ENCODE results near the gene CES4A. TPM values are rescaled to one million over a fixed set of nuclear protein-coding genes. Genes with fewer than 3 reads are reported as not detected.

The CES4A gene
- total RNA-seq, 1 experiment from 2014 or later: 0.15 TPM

DNA sequence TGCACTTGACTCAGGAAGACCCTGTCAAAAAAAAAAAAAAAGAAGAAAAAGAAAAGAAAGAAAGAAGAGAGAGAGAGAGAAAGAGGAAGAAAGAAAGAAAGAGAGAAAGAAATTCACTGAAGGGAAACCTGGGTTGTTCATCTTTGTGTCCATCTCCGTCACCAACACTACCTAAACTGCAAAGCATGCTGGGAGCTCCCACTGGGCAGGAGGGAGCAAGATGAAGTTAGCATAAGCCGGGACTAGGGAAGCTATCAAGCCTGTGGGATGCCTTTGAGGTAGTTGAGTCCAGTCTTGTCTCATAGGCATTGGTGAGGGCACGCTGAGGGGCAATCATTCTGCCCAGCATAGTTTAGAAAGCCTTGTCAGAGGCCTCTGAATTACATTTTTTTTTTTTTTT is 32.9 kb downstream of the CES4A start:
- DNase-seq (ENCODE audit: low spot score): no peak
- TF ChIP-seq, protein P1, sequence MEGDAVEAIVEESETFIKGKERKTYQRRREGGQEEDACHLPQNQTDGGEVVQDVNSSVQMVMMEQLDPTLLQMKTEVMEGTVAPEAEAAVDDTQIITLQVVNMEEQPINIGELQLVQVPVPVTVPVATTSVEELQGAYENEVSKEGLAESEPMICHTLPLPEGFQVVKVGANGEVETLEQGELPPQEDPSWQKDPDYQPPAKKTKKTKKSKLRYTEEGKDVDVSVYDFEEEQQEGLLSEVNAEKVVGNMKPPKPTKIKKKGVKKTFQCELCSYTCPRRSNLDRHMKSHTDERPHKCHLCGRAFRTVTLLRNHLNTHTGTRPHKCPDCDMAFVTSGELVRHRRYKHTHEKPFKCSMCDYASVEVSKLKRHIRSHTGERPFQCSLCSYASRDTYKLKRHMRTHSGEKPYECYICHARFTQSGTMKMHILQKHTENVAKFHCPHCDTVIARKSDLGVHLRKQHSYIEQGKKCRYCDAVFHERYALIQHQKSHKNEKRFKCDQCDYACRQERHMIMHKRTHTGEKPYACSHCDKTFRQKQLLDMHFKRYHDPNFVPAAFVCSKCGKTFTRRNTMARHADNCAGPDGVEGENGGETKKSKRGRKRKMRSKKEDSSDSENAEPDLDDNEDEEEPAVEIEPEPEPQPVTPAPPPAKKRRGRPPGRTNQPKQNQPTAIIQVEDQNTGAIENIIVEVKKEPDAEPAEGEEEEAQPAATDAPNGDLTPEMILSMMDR (conservative IDR thresholded peaks at IDR 0.05; ENCODE audit: low read depth, low read length): no peak
- TF ChIP-seq EZH2 (IDR thresholded peaks at IDR 0.05; ENCODE audit: borderline replicate concordance, low read depth, low read length, poor library complexity, severe bottlenecking): no peak
- CTCF ChIA-PET: no interaction called here
- POLR2A ChIA-PET (ENCODE audit: low non-redundant PET): no interaction called here
- Histone ChIP-seq H3K27ac (ENCODE audit: low read depth, low read length, poor library complexity, severe bottlenecking) (no peak overlapping the region), H3K9me3 (ENCODE audit: low read depth, low read length, poor library complexity, severe bottlenecking) (no peaks in the 10 kb centered on the region), H3K4me3 (ENCODE audit: low read depth, low read length, poor library complexity, severe bottlenecking) (no peak overlapping the region), H3K4me1 (ENCODE audit: insufficient read depth, low read length, poor library complexity, severe bottlenecking) (peaks cover 14% of the 10 kb centered on the region), H3K36me3 (ENCODE audit: insufficient read depth, low read length, poor library complexity, severe bottlenecking) (no peaks in the 10 kb centered on the region), H3K27me3 (replicated peaks; ENCODE audit: insufficient read depth, low read depth, low read length, poor library complexity) (no peaks in the 10 kb centered on the region)
- intact Hi-C loops (cut with micrococcal nuclease; ENCODE audit: unreplicated experiment): no loop called here
- no TSS peak for BruUV-seq (replicated peaks)

DNA sequence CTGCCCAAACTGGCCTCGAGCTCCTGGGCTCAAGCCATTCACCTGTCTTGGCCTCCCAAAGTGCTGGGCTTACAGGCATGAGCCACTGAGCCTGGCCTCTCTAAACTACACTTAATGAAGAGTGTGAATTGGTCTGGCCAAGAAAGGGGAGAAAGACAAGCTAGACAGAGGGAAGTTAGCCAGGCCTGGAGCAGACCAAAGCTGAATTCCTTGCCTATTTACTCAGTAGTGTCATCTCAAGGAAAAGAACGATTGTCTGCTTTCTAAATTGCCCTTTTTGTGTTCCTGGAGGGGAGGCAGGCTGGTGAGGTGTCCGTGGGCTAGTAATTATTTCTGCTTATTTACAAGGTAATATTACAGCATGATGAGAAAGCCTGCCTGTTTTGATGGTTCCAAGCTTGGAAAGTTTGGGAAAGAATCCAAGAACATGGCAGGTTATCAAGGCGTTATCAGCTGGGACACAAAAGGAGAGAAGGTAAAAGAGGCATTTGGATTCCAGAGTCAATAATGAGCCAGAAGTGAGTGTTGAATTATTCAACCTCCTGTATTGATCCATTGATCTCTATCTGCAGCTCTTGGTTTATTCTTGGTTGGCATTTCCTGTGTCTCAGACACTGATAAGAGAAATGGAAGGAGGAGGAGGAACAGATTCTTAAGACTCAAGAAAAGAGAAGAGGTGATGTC is 34.3 kb downstream of the CES4A start:
- H3K9me3 ChIP-seq (ENCODE audit: low read depth, low read length, poor library complexity, severe bottlenecking): no peaks in the 10 kb centered on the region
- H3K4me3 ChIP-seq (ENCODE audit: low read depth, low read length, poor library complexity, severe bottlenecking): no peak overlapping the region
- no peaks in the 10 kb centered on the region for H3K36me3 ChIP-seq (ENCODE audit: insufficient read depth, low read length, poor library complexity, severe bottlenecking)
- intact Hi-C loops (cut with micrococcal nuclease; ENCODE audit: unreplicated experiment): no loop called here
- TF ChIP-seq, protein P1 (conservative IDR thresholded peaks at IDR 0.05; ENCODE audit: low read depth, low read length): no peak
- ChIA-PET POLR2A (ENCODE audit: low non-redundant PET) (interaction anchor here (0.6 kb wide), 1 partner anchor 275 kb away, joined by 8 read pairs; no protein-coding TSS in a partner anchor), CTCF (no interaction called here)
- H3K27me3 ChIP-seq (replicated peaks; ENCODE audit: insufficient read depth, low read depth, low read length, poor library complexity): no peaks in the 10 kb centered on the region
- no peak overlapping the region for H3K27ac ChIP-seq (ENCODE audit: low read depth, low read length, poor library complexity, severe bottlenecking)
- no TSS peak for BruUV-seq (replicated peaks)
- DNase-seq (ENCODE audit: low spot score): no peak
- peaks cover 14% of the 10 kb centered on the region for H3K4me1 ChIP-seq (ENCODE audit: insufficient read depth, low read length, poor library complexity, severe bottlenecking)

DNA sequence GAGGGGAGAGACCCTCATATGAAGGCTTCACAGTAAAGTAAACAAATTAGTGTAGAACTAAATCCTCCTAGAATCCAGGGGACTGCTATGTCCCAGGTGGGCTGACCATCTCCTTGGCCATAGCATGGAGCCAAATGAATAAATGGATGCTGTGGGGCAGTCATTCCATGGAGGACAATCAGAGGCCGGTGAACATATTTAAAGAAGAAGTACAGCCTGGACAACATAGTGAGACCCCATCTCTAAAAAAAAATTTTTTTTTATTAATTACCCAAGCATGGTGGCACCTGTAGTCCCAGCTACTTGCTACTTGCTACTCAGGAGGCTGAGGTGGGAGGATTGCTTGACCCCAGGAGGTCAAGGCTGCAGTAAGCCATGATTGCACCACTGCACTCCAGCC is 35.3 kb downstream of the CES4A start:
- intact Hi-C loops (cut with micrococcal nuclease; ENCODE audit: unreplicated experiment): no loop called here
- POLR2A ChIA-PET (ENCODE audit: low non-redundant PET): no interaction called here
- TF ChIP-seq, protein P1 (conservative IDR thresholded peaks at IDR 0.05; ENCODE audit: low read depth, low read length): no peak
- TF ChIP-seq EZH2 (IDR thresholded peaks at IDR 0.05; ENCODE audit: borderline replicate concordance, low read depth, low read length, poor library complexity, severe bottlenecking): no peak
- Histone ChIP-seq H3K9me3 (ENCODE audit: low read depth, low read length, poor library complexity, severe bottlenecking) (no peaks in the 10 kb centered on the region), H3K4me3 (ENCODE audit: low read depth, low read length, poor library complexity, severe bottlenecking) (no peak overlapping the region), H3K27ac (ENCODE audit: low read depth, low read length, poor library complexity, severe bottlenecking) (no peak overlapping the region), H3K4me1 (ENCODE audit: insufficient read depth, low read length, poor library complexity, severe bottlenecking) (peaks cover 14% of the 10 kb centered on the region), H3K36me3 (ENCODE audit: insufficient read depth, low read length, poor library complexity, severe bottlenecking) (no peaks in the 10 kb centered on the region), H3K27me3 (replicated peaks; ENCODE audit: insufficient read depth, low read depth, low read length, poor library complexity) (no peaks in the 10 kb centered on the region)
- no peak for DNase-seq (ENCODE audit: low spot score)
- CTCF ChIA-PET: no interaction called here
- BruUV-seq (replicated peaks): no TSS peak
